Esophagus muscularis mucosa (tissue), 4 donors: Measurements from ENCODE around the gene ZSCAN18. TPM values are rescaled to one million over a fixed set of nuclear protein-coding genes. Genes with fewer than 3 reads are reported as not detected.

ENCODE experiments used
- DNase-seq: peaks from one replicate; pipeline ENCODE4 v3.0.0-alpha.2; 2017; ENCODE audit errors: extremely low spot score
- H3K27ac ChIP-seq, 4 donors: fragments of 200-600 bp; sonication (generic); replicated peaks in 1 of 4; 1 replicate in 3 of 4; 2 replicates in 1 of 4; pipeline ENCODE4 v1.5.1; 2016 to 2019; ENCODE audit warnings: mild to moderate bottlenecking in 1 of 4
- H3K27me3 ChIP-seq, 4 donors: fragments of 200-600 bp; sonication (generic); one replicate each; pipeline versions ENCODE4 v1.5.1 to v1.6.0; 2016 to 2019
- H3K36me3 ChIP-seq, 4 donors: fragments of 200-600 bp; sonication (generic); one replicate each; pipeline ENCODE4 v1.5.1; 2016 to 2019
- H3K4me1 ChIP-seq, 4 donors: fragments of 200-600 bp; sonication (generic); one replicate each; pipeline ENCODE4 v1.5.1; 2016 to 2019
- H3K4me3 ChIP-seq, 4 donors: fragments of 200-600 bp; sonication (generic); 1 replicate in 2 of 4; 2 replicates in 2 of 4; pipeline ENCODE4 v1.5.1; 2016 to 2019; ENCODE audit warnings: mild to moderate bottlenecking in 4 of 4, moderate library complexity in 1 of 4
- H3K9me3 ChIP-seq, 4 donors: fragments of 200-600 bp; sonication (generic); 1 replicate in 3 of 4; 2 replicates in 1 of 4; pipeline ENCODE4 v1.5.1; 2016 to 2019
- CTCF ChIP-seq, 3 experiments: fragments of 200-600 bp in 2 of 3; fragments of 450-650 bp in 1 of 3; sonication (generic) in 2 of 3; IDR thresholded peaks; one replicate each; pipeline ENCODE4 v1.5.1; 2017 to 2019; ENCODE audit warnings: antibody characterized with exemption in 3 of 3, mild to moderate bottlenecking in 2 of 3, moderate library complexity in 1 of 3
- EP300 ChIP-seq: sonication (generic); formaldehyde crosslinking; IDR thresholded peaks from one replicate; pipeline ENCODE4 v1.6.1; 2017; ENCODE audit warnings: antibody characterized with exemption
- POLR2A ChIP-seq: fragments of 450-650 bp; IDR thresholded peaks from one replicate; pipeline ENCODE4 v1.6.1; 2017; ENCODE audit warnings: antibody characterized with exemption, moderate library complexity, mild to moderate bottlenecking, low read depth
- POLR2AphosphoS5 ChIP-seq, 2 donors: sonication (generic); formaldehyde crosslinking; IDR thresholded peaks; one replicate each; pipeline ENCODE4 v1.6.1; 2017; ENCODE audit warnings: antibody characterized with exemption in 2 of 2
- WGBS: methylation state at CpG from one replicate; pipeline ENCODE4 v1.1.5; 2018; 5-methylcytosine and 5-hydroxymethylcytosine counted together
- intact Hi-C: fragments of 100-400 bp; cut with DNase I; formaldehyde crosslinking; loops from one replicate; pipeline ENCODE4 v1.15.1; 2023
- total RNA-seq, 4 donors: library from RNA; depleted of rRNA; stranded (reverse); fragments of >200 nt; gene quantifications; one replicate each; pipeline versions ENCODE4 v1.1.0 to v1.2.1, GENCODE V29; 2016

The ZSCAN18 gene
- total RNA-seq, 4 donors from 2014 or later: 93.0 to 141 (median 124) TPM

- Histone ChIP-seq H3K9me3 (peaks cover 0 to 86% (median 59%) of the 10 kb centered on the region in 4 donors), H3K36me3 (peaks cover 40 to 57% (median 48%) of the 10 kb centered on the region in 4 donors), H3K27me3 (no peaks in the 10 kb centered on the region), H3K27ac (no peak overlapping the region), H3K4me3 (no peak overlapping the region), H3K4me1 (no peaks in the 10 kb centered on the region)
- intact Hi-C loops: no loop called here
- TF ChIP-seq POLR2A (no peak), CTCF (IDR thresholded peaks at IDR 0.05) (no peak), POLR2AphosphoS5 (IDR thresholded peaks at IDR 0.05) (no peak), EP300 (no peak)
- DNase-seq: no peak
- 98% methylated on average over 3 of the region's 3 CpGs for WGBS
Measured at GRCh38 chr19:58083021-58083420, 15.0 kb downstream of the ZSCAN18 start.

- peaks cover 13 to 37% (median 16%) of the 10 kb centered on the region in 4 donors for H3K36me3 ChIP-seq
- TF ChIP-seq POLR2AphosphoS5 (IDR thresholded peaks at IDR 0.05) (no peak), CTCF (IDR thresholded peaks at IDR 0.05) (no peak), EP300 (no peak), POLR2A (no peak)
- H3K9me3 ChIP-seq: peaks cover 0 to 87% (median 52%) of the 10 kb centered on the region in 4 donors
- 96% methylated on average over 9 of the region's 10 CpGs for WGBS
- intact Hi-C loops: no loop called here
- H3K4me3 ChIP-seq: no peak overlapping the region
- no peak for DNase-seq
- H3K4me1 ChIP-seq: no peaks in the 10 kb centered on the region
- no peak overlapping the region for H3K27ac ChIP-seq
- H3K27me3 ChIP-seq: no peaks in the 10 kb centered on the region
Measured at GRCh38 chr19:58079792-58080191, 18.2 kb downstream of the ZSCAN18 start.

GRCh38 chr19:58067240-58067912, 30.7 kb downstream of the ZSCAN18 start:
- WGBS: 87% methylated on average over 13 of the region's 15 CpGs
- H3K27ac ChIP-seq: no peak overlapping the region
- no peak for DNase-seq
- H3K4me1 ChIP-seq: no peaks in the 10 kb centered on the region
- H3K27me3 ChIP-seq: no peaks in the 10 kb centered on the region
- H3K36me3 ChIP-seq: peaks cover 45 to 69% (median 51%) of the 10 kb centered on the region in 4 donors
- TF ChIP-seq POLR2AphosphoS5 (IDR thresholded peaks at IDR 0.05): no peak
- no peak for TF ChIP-seq EP300
- TF ChIP-seq POLR2A: no peak
- TF ChIP-seq CTCF (IDR thresholded peaks at IDR 0.05): no peak
- intact Hi-C loops: no loop called here
- H3K4me3 ChIP-seq: no peak overlapping the region
- peaks cover 0 to 98% (median 83%) of the 10 kb centered on the region in 4 donors for H3K9me3 ChIP-seq

GRCh38 chr19:58063712-58064111, 34.3 kb downstream of the ZSCAN18 start:
- Histone ChIP-seq H3K27ac (no peak overlapping the region), H3K4me1 (peaks cover 6 to 13% (median 11%) of the 10 kb centered on the region in 4 donors), H3K4me3 (no peak overlapping the region), H3K27me3 (no peaks in the 10 kb centered on the region), H3K9me3 (peaks cover 0 to 77% (median 54%) of the 10 kb centered on the region in 4 donors), H3K36me3 (peaks cover 45 to 62% (median 51%) of the 10 kb centered on the region in 4 donors)
- WGBS: 94% methylated on average over 3 of the region's 3 CpGs
- intact Hi-C loops: no loop called here
- no peak for DNase-seq
- no peak for TF ChIP-seq POLR2AphosphoS5 (IDR thresholded peaks at IDR 0.05)
- no peak for TF ChIP-seq POLR2A

GRCh38 chr19:58060231-58060630, 37.8 kb downstream of the ZSCAN18 start:
- Histone ChIP-seq H3K4me1 (peaks cover 10 to 21% (median 16%) of the 10 kb centered on the region in 4 donors), H3K9me3 (peaks cover 0 to 46% (median 25%) of the 10 kb centered on the region in 4 donors), H3K4me3 (peak overlapping the region; percentile 63 to 80 (median 72)), H3K36me3 (peaks cover 19 to 30% (median 22%) of the 10 kb centered on the region in 4 donors), H3K27me3 (peaks cover 0 to 2% (median 0%) of the 10 kb centered on the region in 4 donors), H3K27ac (peak overlapping the region in 1 of 4 donors; percentile 93)
- TF ChIP-seq EP300: no peak
- no peak for TF ChIP-seq CTCF (IDR thresholded peaks at IDR 0.05)
- no peak for TF ChIP-seq POLR2AphosphoS5 (IDR thresholded peaks at IDR 0.05)
- no peak for TF ChIP-seq POLR2A
- DNase-seq: no peak
- intact Hi-C loops: no loop called here
- 82% methylated on average over 19 of the region's 24 CpGs for WGBS
